Measurements from ENCODE around the gene CCSER1. TPM values are rescaled to one million over a fixed set of nuclear protein-coding genes. Genes with fewer than 3 reads are reported as not detected.

CCSER1 gene
- total RNA-seq, 6 donors from 2014 or later = 4.4 to 26.1 (median 13.8) TPM

- Histone ChIP-seq H3K4me1 (no peaks in the 10 kb centered on the region), H3K27me3 (no peaks in the 10 kb centered on the region), H3K27ac (no peak overlapping the region), H3K36me3 (no peaks in the 10 kb centered on the region), H3K4me3 (no peak overlapping the region), H3K9me3 (no peaks in the 10 kb centered on the region)
- WGBS, 2 donors = 75 to 87% methylated on average over 2 of the region's 2 CpGs
- no peak for TF ChIP-seq POLR2AphosphoS5 (IDR thresholded peaks at IDR 0.05)
- no peak for TF ChIP-seq CTCF (IDR thresholded peaks at IDR 0.05)
- TF ChIP-seq EP300 (IDR thresholded peaks at IDR 0.05) = no peak
- TF ChIP-seq POLR2A (IDR thresholded peaks at IDR 0.05) = no peak
- DNase-seq (no peak), ATAC-seq (ENCODE audit: low FRiP score in 2 of 2) (no peak)
Measured at GRCh38 chr4:91279899-91280298, 1152.7 kb downstream of the CCSER1 start.

GRCh38 chr4:91280551-91281290 is 1153.5 kb downstream of the CCSER1 start:
- 46 to 66% methylated on average over 3 of the region's 3 CpGs for WGBS, 2 donors
- TF ChIP-seq POLR2A (IDR thresholded peaks at IDR 0.05) = no peak
- TF ChIP-seq CTCF (IDR thresholded peaks at IDR 0.05) = no peak
- TF ChIP-seq EP300 (IDR thresholded peaks at IDR 0.05) = no peak
- no peak for TF ChIP-seq POLR2AphosphoS5 (IDR thresholded peaks at IDR 0.05)
- ATAC-seq (ENCODE audit: low FRiP score in 2 of 2) = no peak
- no peaks in the 10 kb centered on the region for H3K27me3 ChIP-seq
- no peaks in the 10 kb centered on the region for H3K36me3 ChIP-seq
- no peaks in the 10 kb centered on the region for H3K4me1 ChIP-seq
- no peak for DNase-seq
- no peak overlapping the region for H3K4me3 ChIP-seq
- H3K9me3 ChIP-seq = no peaks in the 10 kb centered on the region
- no peak overlapping the region for H3K27ac ChIP-seq

GRCh38 chr4:91282217-91282616 is 1155.0 kb downstream of the CCSER1 start:
- H3K27me3 ChIP-seq = no peaks in the 10 kb centered on the region
- no peaks in the 10 kb centered on the region for H3K36me3 ChIP-seq
- no peak overlapping the region for H3K4me3 ChIP-seq
- 83 to 86% methylated on average over 3 of the region's 3 CpGs for WGBS, 2 donors
- H3K27ac ChIP-seq = no peak overlapping the region
- H3K4me1 ChIP-seq = no peaks in the 10 kb centered on the region
- no peak for DNase-seq
- no peaks in the 10 kb centered on the region for H3K9me3 ChIP-seq
- TF ChIP-seq EP300 (IDR thresholded peaks at IDR 0.05) (no peak), POLR2AphosphoS5 (IDR thresholded peaks at IDR 0.05) (no peak), POLR2A (IDR thresholded peaks at IDR 0.05) (no peak), CTCF (IDR thresholded peaks at IDR 0.05) (no peak)
- ATAC-seq (ENCODE audit: low FRiP score in 2 of 2) = no peak

GRCh38 chr4:91283726-91284230 is 1156.6 kb downstream of the CCSER1 start:
- WGBS, 2 donors = 91 to 93% methylated on average over 1 of the region's 1 CpG
- Histone ChIP-seq H3K27me3 (no peaks in the 10 kb centered on the region), H3K9me3 (no peaks in the 10 kb centered on the region), H3K4me3 (no peak overlapping the region), H3K27ac (no peak overlapping the region), H3K36me3 (no peaks in the 10 kb centered on the region), H3K4me1 (no peaks in the 10 kb centered on the region)
- no peak for TF ChIP-seq POLR2A (IDR thresholded peaks at IDR 0.05)
- TF ChIP-seq POLR2AphosphoS5 (IDR thresholded peaks at IDR 0.05) = no peak
- no peak for ATAC-seq (ENCODE audit: low FRiP score in 2 of 2)
- DNase-seq = no peak

- H3K27me3 ChIP-seq = no peaks in the 10 kb centered on the region
- no peak overlapping the region for H3K4me3 ChIP-seq
- H3K27ac ChIP-seq = no peak overlapping the region
- no peaks in the 10 kb centered on the region for H3K36me3 ChIP-seq
- no peaks in the 10 kb centered on the region for H3K9me3 ChIP-seq
- DNase-seq (no peak), ATAC-seq (ENCODE audit: low FRiP score in 2 of 2) (no peak)
- TF ChIP-seq POLR2AphosphoS5 (IDR thresholded peaks at IDR 0.05) (no peak), CTCF (IDR thresholded peaks at IDR 0.05) (no peak), POLR2A (IDR thresholded peaks at IDR 0.05) (no peak), EP300 (IDR thresholded peaks at IDR 0.05) (no peak)
- no peaks in the 10 kb centered on the region for H3K4me1 ChIP-seq
- WGBS, 2 donors = 88 to 93% methylated on average over 3 of the region's 3 CpGs
Measured at GRCh38 chr4:91284480-91284879, 1157.3 kb downstream of the CCSER1 start.

Data from upper lobe of left lung (tissue), 6 donors.